GM12878 (cell line): ENCODE results near the gene FAM161A. TPM values are rescaled to one million over a fixed set of nuclear protein-coding genes. Genes with fewer than 3 reads are reported as not detected.

Source experiments
- CREM ChIP-seq: IDR thresholded peaks from 2 replicates; pipeline ENCODE4 v1.6.1; 2014; ENCODE audit warnings: antibody characterized with exemption, low read depth
- EGR1 ChIP-seq, 2 experiments: IDR thresholded peaks; 1 replicate in 1 of 2; 2 replicates in 1 of 2; pipeline ENCODE4 v1.6.1; 2011 to 2012; ENCODE audit warnings: low read depth in 2 of 2, low read length in 2 of 2, borderline replicate concordance in 1 of 2, mild to moderate bottlenecking in 1 of 2, moderate library complexity in 1 of 2
- ETV6 ChIP-seq, 2 experiments: fragments of 450-650 bp in 1 of 2; IDR thresholded peaks in 1 of 2; conservative IDR thresholded peaks in 1 of 2; 2 replicates each; pipeline ENCODE4 v1.6.1; 2014; ENCODE audit warnings: antibody characterized with exemption in 1 of 2, borderline replicate concordance in 1 of 2, low read depth in 1 of 2, mild to moderate bottlenecking in 1 of 2, moderate library complexity in 1 of 2
- HDAC2 ChIP-seq: fragments of 200-600 bp; sonication (generic); IDR thresholded peaks from 2 replicates; pipeline ENCODE4 v1.6.1; 2017
- JUNB ChIP-seq: IDR thresholded peaks from 2 replicates; pipeline ENCODE4 v1.6.1; 2016; ENCODE audit warnings: antibody characterized with exemption, mild to moderate bottlenecking
- KDM1A ChIP-seq: fragments of 200-600 bp; sonication (generic); IDR thresholded peaks from 2 replicates; pipeline ENCODE4 v1.6.1; 2016; ENCODE audit warnings: borderline replicate concordance
- LARP7 ChIP-seq: fragments of 450-650 bp; IDR thresholded peaks from 2 replicates; pipeline ENCODE4 v1.6.1; 2017; ENCODE audit warnings: mild to moderate bottlenecking
- MEF2B ChIP-seq: fragments of 450-650 bp; IDR thresholded peaks from 2 replicates; pipeline ENCODE4 v1.6.1; 2018; ENCODE audit warnings: mild to moderate bottlenecking, moderate library complexity; ENCODE audit not compliant: partially characterized antibody, poor library complexity, severe bottlenecking
- NR2C1 ChIP-seq: fragments of 450-650 bp; IDR thresholded peaks from 2 replicates; pipeline ENCODE4 v1.6.1; 2017; ENCODE audit warnings: antibody characterized with exemption, mild to moderate bottlenecking, moderate library complexity
- NR2C2 ChIP-seq: IDR thresholded peaks from 2 replicates; pipeline ENCODE4 v1.6.1; 2011; ENCODE audit warnings: borderline replicate concordance, low read depth; ENCODE audit not compliant: control insufficient read depth, insufficient read length
- NRF1 ChIP-seq: conservative IDR thresholded peaks from 2 replicates; pipeline ENCODE4 v1.6.1; 2011; ENCODE audit warnings: mild to moderate bottlenecking, low read depth, low read length, improper control_type of control experiment
- POLR2AphosphoS5 ChIP-seq: IDR thresholded peaks from 2 replicates; pipeline ENCODE4 v1.6.1; 2011; ENCODE audit warnings: mild to moderate bottlenecking, low read length, inconsistent platforms
- RAD21 ChIP-seq: IDR thresholded peaks from 2 replicates; pipeline ENCODE4 v1.6.1; 2011; ENCODE audit warnings: mild to moderate bottlenecking, low read depth, low read length, moderate library complexity; ENCODE audit not compliant: insufficient read depth
- RELB ChIP-seq: fragments of 450-650 bp; IDR thresholded peaks from 2 replicates; pipeline ENCODE4 v1.6.1; 2017; ENCODE audit warnings: low read depth, mild to moderate bottlenecking, moderate library complexity
- ZNF274 ChIP-seq: IDR thresholded peaks from one replicate; pipeline ENCODE4 v1.8.0; 2011; ENCODE audit not compliant: insufficient read length, insufficient read depth
- ZSCAN29 ChIP-seq: fragments of 450-650 bp; IDR thresholded peaks from 2 replicates; pipeline ENCODE4 v1.6.1; 2017; ENCODE audit warnings: mild to moderate bottlenecking, moderate library complexity
- polyA plus RNA-seq, 11 experiments: library from polyadenylated mRNA; depleted of rRNA in 4 of 11; unstranded in 6 of 11; stranded (reverse) in 5 of 11; fragments of >200 nt; fragmentation: Nextera tagmentation in 4 of 11; fragmentation: Illumina TruSeq in 1 of 11; extraction: Ambion mirVana in 4 of 11; extraction: Trizol in 1 of 11; gene quantifications; 1 replicate in 1 of 11; 2 replicates in 10 of 11; pipeline versions ENCODE4 v1.2.1 to v1.2.3, GENCODE V29; 2011 to 2016; ENCODE audit warnings: inconsistent platforms in 2 of 11, missing spikeins in 2 of 11, low read depth in 1 of 11
- total RNA-seq, 4 experiments: library from RNA; depleted of rRNA in 3 of 4; stranded (reverse); fragments of >200 nt in 3 of 4; fragmentation: Illumina TruSeq in 1 of 4; extraction: Trizol in 1 of 4; gene quantifications; 2 replicates each; pipeline versions ENCODE4 v1.2.1 to v1.2.3, GENCODE V29; 2013 to 2021
- TF ChIP-seq, protein P1 (sequence below), 3 experiments: IDR thresholded peaks in 2 of 3; conservative IDR thresholded peaks in 1 of 3; 2 replicates each; pipeline ENCODE4 v1.5.1; 2011; ENCODE audit warnings: low read depth in 3 of 3, low read length in 3 of 3, mild to moderate bottlenecking in 3 of 3, control low read depth in 2 of 3, moderate library complexity in 2 of 3, inconsistent platforms in 1 of 3, mixed read lengths in 1 of 3; ENCODE audit not compliant: control insufficient read depth in 2 of 3, insufficient read depth in 1 of 3; ENCODE audit errors: extremely low read depth in 1 of 3
- TF ChIP-seq, protein P2 (sequence below): fragments of 450-650 bp; formaldehyde crosslinking; IDR thresholded peaks from 2 replicates; pipeline ENCODE4 v1.5.0; 2022; ENCODE audit warnings: mild to moderate bottlenecking, missing genetic modification characterization
- TF ChIP-seq, protein P3 (sequence below): fragments of 450-650 bp; IDR thresholded peaks from 2 replicates; pipeline ENCODE4 v1.6.1; 2017; ENCODE audit warnings: antibody characterized with exemption, mild to moderate bottlenecking, moderate library complexity

Gene FAM161A
- total and polyA plus RNA-seq, 10 of the 15 experiments (the other 5 are each of a cell fraction or from before 2014, with no cell fraction given): 2.2 to 12.2 (median 8.9) TPM

- peak; percentile 85 for TF ChIP-seq RELB
- no peak for TF ChIP-seq HDAC2
- peak; percentile 55 for TF ChIP-seq MEF2B
- TF ChIP-seq KDM1A: no peak
- no peak for TF ChIP-seq NR2C2
- no peak; the same call in 1 of the 2 replicates for TF ChIP-seq NRF1
- peak in 1 of 2 experiments; percentile 84; a peak in 1 of 3 replicates for TF ChIP-seq EGR1 (IDR thresholded peaks at IDR 0.05; ENCODE audit: borderline replicate concordance in 1 of 2, low read depth in 2 of 2, low read length in 2 of 2)
- TF ChIP-seq POLR2AphosphoS5: peak; percentile 97
- TF ChIP-seq, protein P1, sequence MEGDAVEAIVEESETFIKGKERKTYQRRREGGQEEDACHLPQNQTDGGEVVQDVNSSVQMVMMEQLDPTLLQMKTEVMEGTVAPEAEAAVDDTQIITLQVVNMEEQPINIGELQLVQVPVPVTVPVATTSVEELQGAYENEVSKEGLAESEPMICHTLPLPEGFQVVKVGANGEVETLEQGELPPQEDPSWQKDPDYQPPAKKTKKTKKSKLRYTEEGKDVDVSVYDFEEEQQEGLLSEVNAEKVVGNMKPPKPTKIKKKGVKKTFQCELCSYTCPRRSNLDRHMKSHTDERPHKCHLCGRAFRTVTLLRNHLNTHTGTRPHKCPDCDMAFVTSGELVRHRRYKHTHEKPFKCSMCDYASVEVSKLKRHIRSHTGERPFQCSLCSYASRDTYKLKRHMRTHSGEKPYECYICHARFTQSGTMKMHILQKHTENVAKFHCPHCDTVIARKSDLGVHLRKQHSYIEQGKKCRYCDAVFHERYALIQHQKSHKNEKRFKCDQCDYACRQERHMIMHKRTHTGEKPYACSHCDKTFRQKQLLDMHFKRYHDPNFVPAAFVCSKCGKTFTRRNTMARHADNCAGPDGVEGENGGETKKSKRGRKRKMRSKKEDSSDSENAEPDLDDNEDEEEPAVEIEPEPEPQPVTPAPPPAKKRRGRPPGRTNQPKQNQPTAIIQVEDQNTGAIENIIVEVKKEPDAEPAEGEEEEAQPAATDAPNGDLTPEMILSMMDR (IDR thresholded peaks at IDR 0.05 in 2 of 3, conservative IDR thresholded peaks at IDR 0.05 in 1 of 3; ENCODE audit: control insufficient read depth in 2 of 3, extremely low read depth in 1 of 3, insufficient read depth in 1 of 3, low read depth in 3 of 3, low read length in 3 of 3): no peak
- no peak for TF ChIP-seq JUNB
- TF ChIP-seq CREM: peak; percentile 100
- peak; percentile 65; the same call in 1 of the 2 replicates for TF ChIP-seq ZSCAN29
- no peak for TF ChIP-seq ZNF274
- TF ChIP-seq, protein P2, sequence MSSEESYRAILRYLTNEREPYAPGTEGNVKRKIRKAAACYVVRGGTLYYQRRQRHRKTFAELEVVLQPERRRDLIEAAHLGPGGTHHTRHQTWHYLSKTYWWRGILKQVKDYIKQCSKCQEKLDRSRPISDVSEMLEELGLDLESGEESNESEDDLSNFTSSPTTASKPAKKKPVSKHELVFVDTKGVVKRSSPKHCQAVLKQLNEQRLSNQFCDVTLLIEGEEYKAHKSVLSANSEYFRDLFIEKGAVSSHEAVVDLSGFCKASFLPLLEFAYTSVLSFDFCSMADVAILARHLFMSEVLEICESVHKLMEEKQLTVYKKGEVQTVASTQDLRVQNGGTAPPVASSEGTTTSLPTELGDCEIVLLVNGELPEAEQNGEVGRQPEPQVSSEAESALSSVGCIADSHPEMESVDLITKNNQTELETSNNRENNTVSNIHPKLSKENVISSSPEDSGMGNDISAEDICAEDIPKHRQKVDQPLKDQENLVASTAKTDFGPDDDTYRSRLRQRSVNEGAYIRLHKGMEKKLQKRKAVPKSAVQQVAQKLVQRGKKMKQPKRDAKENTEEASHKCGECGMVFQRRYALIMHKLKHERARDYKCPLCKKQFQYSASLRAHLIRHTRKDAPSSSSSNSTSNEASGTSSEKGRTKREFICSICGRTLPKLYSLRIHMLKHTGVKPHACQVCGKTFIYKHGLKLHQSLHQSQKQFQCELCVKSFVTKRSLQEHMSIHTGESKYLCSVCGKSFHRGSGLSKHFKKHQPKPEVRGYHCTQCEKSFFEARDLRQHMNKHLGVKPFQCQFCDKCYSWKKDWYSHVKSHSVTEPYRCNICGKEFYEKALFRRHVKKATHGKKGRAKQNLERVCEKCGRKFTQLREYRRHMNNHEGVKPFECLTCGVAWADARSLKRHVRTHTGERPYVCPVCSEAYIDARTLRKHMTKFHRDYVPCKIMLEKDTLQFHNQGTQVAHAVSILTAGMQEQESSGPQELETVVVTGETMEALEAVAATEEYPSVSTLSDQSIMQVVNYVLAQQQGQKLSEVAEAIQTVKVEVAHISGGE (CRISPR knock-in tag): no peak; the same call in 1 of the 2 replicates
- TF ChIP-seq, protein P3, sequence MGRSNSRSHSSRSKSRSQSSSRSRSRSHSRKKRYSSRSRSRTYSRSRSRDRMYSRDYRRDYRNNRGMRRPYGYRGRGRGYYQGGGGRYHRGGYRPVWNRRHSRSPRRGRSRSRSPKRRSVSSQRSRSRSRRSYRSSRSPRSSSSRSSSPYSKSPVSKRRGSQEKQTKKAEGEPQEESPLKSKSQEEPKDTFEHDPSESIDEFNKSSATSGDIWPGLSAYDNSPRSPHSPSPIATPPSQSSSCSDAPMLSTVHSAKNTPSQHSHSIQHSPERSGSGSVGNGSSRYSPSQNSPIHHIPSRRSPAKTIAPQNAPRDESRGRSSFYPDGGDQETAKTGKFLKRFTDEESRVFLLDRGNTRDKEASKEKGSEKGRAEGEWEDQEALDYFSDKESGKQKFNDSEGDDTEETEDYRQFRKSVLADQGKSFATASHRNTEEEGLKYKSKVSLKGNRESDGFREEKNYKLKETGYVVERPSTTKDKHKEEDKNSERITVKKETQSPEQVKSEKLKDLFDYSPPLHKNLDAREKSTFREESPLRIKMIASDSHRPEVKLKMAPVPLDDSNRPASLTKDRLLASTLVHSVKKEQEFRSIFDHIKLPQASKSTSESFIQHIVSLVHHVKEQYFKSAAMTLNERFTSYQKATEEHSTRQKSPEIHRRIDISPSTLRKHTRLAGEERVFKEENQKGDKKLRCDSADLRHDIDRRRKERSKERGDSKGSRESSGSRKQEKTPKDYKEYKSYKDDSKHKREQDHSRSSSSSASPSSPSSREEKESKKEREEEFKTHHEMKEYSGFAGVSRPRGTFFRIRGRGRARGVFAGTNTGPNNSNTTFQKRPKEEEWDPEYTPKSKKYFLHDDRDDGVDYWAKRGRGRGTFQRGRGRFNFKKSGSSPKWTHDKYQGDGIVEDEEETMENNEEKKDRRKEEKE: no peak
- TF ChIP-seq RAD21: no peak
- TF ChIP-seq ETV6 (conservative IDR thresholded peaks at IDR 0.05 in 1 of 2, IDR thresholded peaks at IDR 0.05 in 1 of 2; ENCODE audit: borderline replicate concordance in 1 of 2, low read depth in 1 of 2): no peak
- TF ChIP-seq NR2C1: peak; percentile 23; the same call in 1 of the 2 replicates
- peak; percentile 99 for TF ChIP-seq LARP7
Measured at GRCh38 chr2:61888267-61889055, 34.6 kb upstream of the FAM161A start, which contains the start of gene CCT4 (continued).
